ENCODE measurements around the gene KRTAP9-6. TPM values are rescaled to one million over a fixed set of nuclear protein-coding genes. Genes with fewer than 3 reads are reported as not detected.
"Not testable (repeated sequence)": the region's sequence is repeated elsewhere in the genome, so short reads cannot be mapped to it uniquely, and the experiment has no call there.

The KRTAP9-6 gene
- total RNA-seq, 4 donors from 2014 or later: 0.52 to 7.1 TPM; not detected in 2

DNA sequence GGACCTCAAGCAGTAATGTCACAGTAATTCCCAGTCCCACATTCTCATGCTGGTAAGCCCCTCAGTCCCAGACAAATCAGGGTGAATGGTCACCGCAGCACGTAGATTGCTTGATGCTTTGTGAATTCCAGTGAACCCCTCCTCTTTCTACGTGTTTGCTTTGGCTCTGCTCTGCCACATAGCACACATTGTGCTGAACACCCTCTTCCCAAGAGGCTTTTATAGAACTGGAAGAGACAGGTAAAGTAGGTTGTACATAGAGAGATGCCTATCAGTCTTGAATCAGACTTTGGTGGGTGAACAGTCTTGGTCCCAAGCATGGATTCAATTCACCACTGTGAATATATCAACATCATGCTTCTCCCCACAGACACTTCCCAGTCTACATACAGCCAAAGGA, 579 bp upstream of the KRTAP9-6 start:
- WGBS: 93% methylated on average over 3 of the region's 3 CpGs
- DNase-seq (ENCODE audit: low spot score in 2 of 2): no peak
- TF ChIP-seq, protein P1, sequence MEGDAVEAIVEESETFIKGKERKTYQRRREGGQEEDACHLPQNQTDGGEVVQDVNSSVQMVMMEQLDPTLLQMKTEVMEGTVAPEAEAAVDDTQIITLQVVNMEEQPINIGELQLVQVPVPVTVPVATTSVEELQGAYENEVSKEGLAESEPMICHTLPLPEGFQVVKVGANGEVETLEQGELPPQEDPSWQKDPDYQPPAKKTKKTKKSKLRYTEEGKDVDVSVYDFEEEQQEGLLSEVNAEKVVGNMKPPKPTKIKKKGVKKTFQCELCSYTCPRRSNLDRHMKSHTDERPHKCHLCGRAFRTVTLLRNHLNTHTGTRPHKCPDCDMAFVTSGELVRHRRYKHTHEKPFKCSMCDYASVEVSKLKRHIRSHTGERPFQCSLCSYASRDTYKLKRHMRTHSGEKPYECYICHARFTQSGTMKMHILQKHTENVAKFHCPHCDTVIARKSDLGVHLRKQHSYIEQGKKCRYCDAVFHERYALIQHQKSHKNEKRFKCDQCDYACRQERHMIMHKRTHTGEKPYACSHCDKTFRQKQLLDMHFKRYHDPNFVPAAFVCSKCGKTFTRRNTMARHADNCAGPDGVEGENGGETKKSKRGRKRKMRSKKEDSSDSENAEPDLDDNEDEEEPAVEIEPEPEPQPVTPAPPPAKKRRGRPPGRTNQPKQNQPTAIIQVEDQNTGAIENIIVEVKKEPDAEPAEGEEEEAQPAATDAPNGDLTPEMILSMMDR (IDR thresholded peaks at IDR 0.05): no peak
- no peak for TF ChIP-seq POLR2AphosphoS5 (IDR thresholded peaks at IDR 0.05)
- TF ChIP-seq POLR2A (IDR thresholded peaks at IDR 0.05): no peak
- no peak for TF ChIP-seq EP300 (IDR thresholded peaks at IDR 0.05)
- H3K36me3 ChIP-seq: no peaks in the 10 kb centered on the region
- H3K27ac ChIP-seq: no peak overlapping the region
- no peaks in the 10 kb centered on the region for H3K4me1 ChIP-seq
- peaks cover 15% of the 10 kb centered on the region for H3K27me3 ChIP-seq
- H3K9me3 ChIP-seq: no peaks in the 10 kb centered on the region
- no peak overlapping the region for H3K4me3 ChIP-seq

DNA sequence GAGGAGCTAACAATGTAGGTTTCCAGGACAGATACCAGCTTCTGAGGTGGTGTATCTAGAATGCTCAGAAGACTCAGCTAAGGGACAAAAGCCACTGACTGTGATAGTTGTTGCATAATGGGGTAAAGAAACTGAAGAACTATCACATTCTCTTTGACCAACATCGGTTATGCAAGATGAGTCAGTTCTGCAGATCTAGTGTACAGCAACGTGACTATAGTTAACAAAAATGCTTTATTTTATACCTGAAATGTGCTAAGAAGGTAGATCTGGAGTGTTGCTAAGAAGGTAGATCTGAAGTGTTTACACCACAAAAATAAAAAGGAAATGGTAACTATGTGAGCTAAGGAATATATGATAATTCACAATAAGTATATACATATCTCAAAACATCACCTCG, 2.5 kb downstream of the KRTAP9-6 start:
- Histone ChIP-seq H3K27me3 (peaks cover 9% of the 10 kb centered on the region), H3K9me3 (no peaks in the 10 kb centered on the region), H3K4me1 (no peaks in the 10 kb centered on the region), H3K4me3 (no peak overlapping the region), H3K36me3 (no peaks in the 10 kb centered on the region), H3K27ac (no peak overlapping the region)
- 92% methylated on average over 3 of the region's 3 CpGs for WGBS
- no peak for DNase-seq (ENCODE audit: low spot score in 2 of 2)
- TF ChIP-seq EP300 (IDR thresholded peaks at IDR 0.05) (no peak), POLR2AphosphoS5 (IDR thresholded peaks at IDR 0.05) (no peak), POLR2A (IDR thresholded peaks at IDR 0.05) (no peak)
- TF ChIP-seq, protein P1 (IDR thresholded peaks at IDR 0.05): no peak

GRCh38 chr17:41271323-41271722, 6.1 kb downstream of the KRTAP9-6 start:
- WGBS: no CpG with 5 or more reads among the region's 1 CpG
- not testable (repeated sequence) for H3K27me3 ChIP-seq; DNase-seq (ENCODE audit: low spot score in 2 of 2); H3K36me3 ChIP-seq; H3K4me3 ChIP-seq; H3K27ac ChIP-seq; H3K4me1 ChIP-seq; H3K9me3 ChIP-seq

DNA sequence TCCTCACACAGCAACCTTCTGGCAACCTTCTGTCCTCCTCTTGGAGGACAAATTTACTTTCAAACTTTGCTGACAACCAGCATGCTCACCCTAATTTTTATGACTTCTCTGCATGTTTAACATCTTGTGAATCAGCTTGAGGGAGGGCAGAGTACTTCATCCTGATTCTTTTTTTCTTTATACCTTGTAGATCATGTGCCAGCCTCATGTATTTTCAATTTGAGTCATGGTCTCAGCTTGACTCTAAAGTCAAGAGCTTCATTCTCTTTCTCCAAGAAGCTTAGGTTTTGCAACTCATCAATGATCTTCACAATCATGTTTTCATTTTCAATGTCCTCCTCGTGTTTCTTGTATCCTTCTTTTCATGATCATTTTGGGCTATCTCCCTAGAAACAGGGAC, 6.7 kb downstream of the KRTAP9-6 start:
- Histone ChIP-seq H3K36me3 (no peaks in the 10 kb centered on the region), H3K27me3 (peaks cover 5% of the 10 kb centered on the region), H3K4me1 (no peaks in the 10 kb centered on the region), H3K27ac (no peak overlapping the region), H3K4me3 (no peak overlapping the region), H3K9me3 (no peaks in the 10 kb centered on the region)
- TF ChIP-seq EP300 (IDR thresholded peaks at IDR 0.05): no peak
- no peak for TF ChIP-seq POLR2A (IDR thresholded peaks at IDR 0.05)
- TF ChIP-seq POLR2AphosphoS5 (IDR thresholded peaks at IDR 0.05): no peak
- TF ChIP-seq, protein P1 (IDR thresholded peaks at IDR 0.05): no peak
- DNase-seq (ENCODE audit: low spot score in 2 of 2): no peak
- 33% methylated on average over 1 of the region's 1 CpG for WGBS

- not testable (repeated sequence) for H3K27ac ChIP-seq; H3K27me3 ChIP-seq; H3K4me1 ChIP-seq; DNase-seq (ENCODE audit: low spot score in 2 of 2); H3K36me3 ChIP-seq; H3K4me3 ChIP-seq; H3K9me3 ChIP-seq
- 100% methylated on average over 2 of the region's 3 CpGs for WGBS
Observed at GRCh38 chr17:41275648-41276190, 10.5 kb downstream of the KRTAP9-6 start, which contains the start of gene KRTAP9-7. Gene KRTAP9-7 (plus strand): TSS chr17:41275698. CDS start chr17:41275698, 0 bp downstream.

GRCh38 chr17:41278176-41278955, 13.2 kb downstream of the KRTAP9-6 start:
- Histone ChIP-seq H3K36me3 (no peaks in the 10 kb centered on the region), H3K4me3 (no peak overlapping the region), H3K27me3 (peaks cover 10% of the 10 kb centered on the region), H3K27ac (no peak overlapping the region), H3K4me1 (no peaks in the 10 kb centered on the region), H3K9me3 (no peaks in the 10 kb centered on the region)
- TF ChIP-seq POLR2A (IDR thresholded peaks at IDR 0.05): no peak
- TF ChIP-seq POLR2AphosphoS5 (IDR thresholded peaks at IDR 0.05): no peak
- TF ChIP-seq, protein P1 (IDR thresholded peaks at IDR 0.05): no peak
- TF ChIP-seq EP300 (IDR thresholded peaks at IDR 0.05): no peak
- DNase-seq (ENCODE audit: low spot score in 2 of 2): no peak
- 92% methylated on average over 3 of the region's 3 CpGs for WGBS

All from suprapubic skin (tissue), 4 donors.